NCI-H2081 (cell line): ENCODE results near the gene KCTD16.

ENCODE experiments used
- DNase-seq, 2 experiments: peaks; one replicate each; lab custom pipeline; 2025; lab: John Stamatoyannopoulos, UW

The KCTD16 gene

GRCh38 chr5:144333336-144333920, 162.8 kb downstream of the KCTD16 start:
- DNase-seq, result peak in 1 of 2 experiments; percentile 69

- DNase-seq, result peak; percentile 84 to 96
These were observed 164.9 kb downstream of the KCTD16 start for GRCh38 chr5:144335561-144335960.

- peak in 1 of 2 experiments; percentile 56 for DNase-seq
These were observed 165.7 kb downstream of the KCTD16 start for GRCh38 chr5:144336191-144336961.

- peak in 1 of 2 experiments; percentile 37 for DNase-seq
These were observed 181.7 kb downstream of the KCTD16 start for GRCh38 chr5:144352330-144352729.

- no peak for DNase-seq
These were observed 182.2 kb downstream of the KCTD16 start for GRCh38 chr5:144352732-144353317.

- peak in 1 of 2 experiments; percentile 26 for DNase-seq
These were observed 185.8 kb downstream of the KCTD16 start for GRCh38 chr5:144356489-144356888.

- no peak for DNase-seq
These were observed 190.7 kb downstream of the KCTD16 start for GRCh38 chr5:144361406-144361805.

GRCh38 chr5:144365885-144366284, 195.2 kb downstream of the KCTD16 start:
- no peak for DNase-seq

- no peak for DNase-seq
These were observed 197.3 kb downstream of the KCTD16 start for GRCh38 chr5:144367991-144368390.

- peak; percentile 18 to 51 for DNase-seq
These were observed 197.9 kb downstream of the KCTD16 start for GRCh38 chr5:144368556-144368955.

GRCh38 chr5:144369006-144369405, 198.3 kb downstream of the KCTD16 start:
- peak; percentile 56 to 83 for DNase-seq

GRCh38 chr5:144370273-144370672, 199.6 kb downstream of the KCTD16 start:
- peak in 1 of 2 experiments; percentile 50 for DNase-seq

- DNase-seq, result no peak
These were observed 204.0 kb downstream of the KCTD16 start for GRCh38 chr5:144374637-144375036.

GRCh38 chr5:144377207-144377606, 206.5 kb downstream of the KCTD16 start:
- DNase-seq, result no peak

- peak in 1 of 2 experiments; percentile 59 for DNase-seq
These were observed 208.0 kb downstream of the KCTD16 start for GRCh38 chr5:144378681-144379080.

- DNase-seq, result no peak
These were observed 214.9 kb downstream of the KCTD16 start for GRCh38 chr5:144385597-144385996.

GRCh38 chr5:144386315-144386714, 215.6 kb downstream of the KCTD16 start:
- DNase-seq, result no peak

GRCh38 chr5:144390133-144390532, 219.5 kb downstream of the KCTD16 start:
- DNase-seq, result peak in 1 of 2 experiments; percentile 32

- no peak for DNase-seq
These were observed 220.4 kb downstream of the KCTD16 start for GRCh38 chr5:144391044-144391443.

GRCh38 chr5:144393641-144394435, 223.2 kb downstream of the KCTD16 start:
- no peak for DNase-seq

- no peak for DNase-seq
These were observed 225.0 kb downstream of the KCTD16 start for GRCh38 chr5:144395704-144396103.

GRCh38 chr5:144403058-144403457, 232.4 kb downstream of the KCTD16 start:
- no peak for DNase-seq
